Subcutaneous abdominal adipose tissue (tissue), 5 donors: ENCODE results near the gene PTPRCAP.
"Not testable (repeated sequence)": the region's sequence is repeated elsewhere in the genome, so short reads cannot be mapped to it uniquely, and the experiment has no call there.

Experiments
- H3K27ac ChIP-seq: one replicate; pipeline ENCODE4 v1.7.0; 2013; ENCODE audit warnings: low read depth, mild to moderate bottlenecking, inconsistent platforms, low read length, moderate library complexity
- H3K27me3 ChIP-seq, 5 donors: one replicate each; pipeline ENCODE4 v1.7.0; 2013; ENCODE audit warnings: low read length in 5 of 5, inconsistent platforms in 1 of 5; ENCODE audit not compliant: control insufficient read depth in 5 of 5, insufficient read depth in 4 of 5
- H3K36me3 ChIP-seq, 5 donors: one replicate each; pipeline ENCODE4 v1.7.0; 2013; ENCODE audit warnings: low read length in 5 of 5; ENCODE audit not compliant: control insufficient read depth in 5 of 5, insufficient read depth in 5 of 5
- H3K4me1 ChIP-seq, 5 donors: one replicate each; pipeline ENCODE4 v1.7.0; 2013; ENCODE audit warnings: low read length in 5 of 5, mild to moderate bottlenecking in 3 of 5, moderate library complexity in 1 of 5; ENCODE audit not compliant: control insufficient read depth in 5 of 5, insufficient read depth in 5 of 5
- H3K4me3 ChIP-seq, 5 donors: one replicate each; pipeline ENCODE4 v1.7.0; 2013; ENCODE audit warnings: low read length in 5 of 5, low read depth in 1 of 5
- H3K9ac ChIP-seq, 5 donors: one replicate each; pipeline ENCODE4 v1.7.0; 2013; ENCODE audit warnings: low read length in 5 of 5, mild to moderate bottlenecking in 4 of 5, moderate library complexity in 3 of 5
- H3K9me3 ChIP-seq, 5 donors: one replicate each; pipeline ENCODE4 v1.7.0; 2013; ENCODE audit warnings: low read length in 5 of 5; ENCODE audit not compliant: control insufficient read depth in 5 of 5
- donor health status: healthy.
- donor health status: healthy.
- donor health status: healthy.
- donor health status: healthy.
- donor health status: healthy.

Gene PTPRCAP

DNA sequence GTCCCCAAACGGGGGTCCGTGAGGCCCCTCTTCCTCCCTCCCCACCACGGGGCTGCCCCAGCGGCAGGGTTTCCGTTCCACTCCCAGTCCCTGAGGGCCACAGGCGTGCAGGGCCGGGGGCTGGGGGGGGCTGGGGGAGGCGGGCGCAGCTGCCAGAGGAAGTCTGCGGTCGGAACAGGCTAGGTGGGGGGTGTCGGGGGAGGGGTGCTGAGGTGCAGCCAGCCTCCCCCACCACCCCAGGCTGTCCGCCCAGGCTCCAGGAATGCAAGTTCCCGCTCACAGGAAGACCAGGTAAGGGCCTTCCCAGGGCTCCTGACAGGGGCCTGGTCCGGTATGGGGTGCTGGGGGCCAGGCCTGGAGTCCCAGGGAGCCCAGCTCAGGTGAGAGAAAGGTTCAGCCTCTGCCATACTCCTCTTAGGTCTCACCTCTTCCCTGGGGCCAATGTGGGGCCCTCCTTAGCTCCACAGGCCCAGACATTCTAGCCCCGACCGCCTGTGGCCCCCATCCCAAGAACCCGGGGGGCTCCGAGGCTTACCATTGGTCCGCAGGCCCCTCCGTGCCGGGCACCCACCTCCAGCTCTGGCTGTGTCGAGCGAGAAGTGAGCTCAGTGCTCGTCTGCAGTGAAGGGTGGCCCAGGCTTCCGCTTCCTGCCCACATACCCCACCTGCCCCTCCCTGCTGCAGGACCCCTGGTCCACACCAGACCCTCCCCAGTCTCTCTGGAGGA lies at the start of gene PTPRCAP:
PTPRCAP (minus strand) TSS at position 601 of the 727 bp plus-strand sequence; CDS start at position 538, 63 bp downstream.
- no peaks in the 10 kb centered on the region for H3K9me3 ChIP-seq
- peaks cover 0 to 90% (median 79%) of the 10 kb centered on the region in 5 donors for H3K36me3 ChIP-seq
- H3K27me3 ChIP-seq = no peaks in the 10 kb centered on the region
- peaks cover 0 to 37% (median 31%) of the 10 kb centered on the region in 5 donors for H3K4me1 ChIP-seq
- H3K4me3 ChIP-seq = peak within 1 kb of the TSS in 2 of 5 donors; percentile 0 to 38
- no peak within 1 kb of the TSS for H3K27ac ChIP-seq
- H3K9ac ChIP-seq = peak within 1 kb of the TSS in 1 of 5 donors; percentile 7

DNA sequence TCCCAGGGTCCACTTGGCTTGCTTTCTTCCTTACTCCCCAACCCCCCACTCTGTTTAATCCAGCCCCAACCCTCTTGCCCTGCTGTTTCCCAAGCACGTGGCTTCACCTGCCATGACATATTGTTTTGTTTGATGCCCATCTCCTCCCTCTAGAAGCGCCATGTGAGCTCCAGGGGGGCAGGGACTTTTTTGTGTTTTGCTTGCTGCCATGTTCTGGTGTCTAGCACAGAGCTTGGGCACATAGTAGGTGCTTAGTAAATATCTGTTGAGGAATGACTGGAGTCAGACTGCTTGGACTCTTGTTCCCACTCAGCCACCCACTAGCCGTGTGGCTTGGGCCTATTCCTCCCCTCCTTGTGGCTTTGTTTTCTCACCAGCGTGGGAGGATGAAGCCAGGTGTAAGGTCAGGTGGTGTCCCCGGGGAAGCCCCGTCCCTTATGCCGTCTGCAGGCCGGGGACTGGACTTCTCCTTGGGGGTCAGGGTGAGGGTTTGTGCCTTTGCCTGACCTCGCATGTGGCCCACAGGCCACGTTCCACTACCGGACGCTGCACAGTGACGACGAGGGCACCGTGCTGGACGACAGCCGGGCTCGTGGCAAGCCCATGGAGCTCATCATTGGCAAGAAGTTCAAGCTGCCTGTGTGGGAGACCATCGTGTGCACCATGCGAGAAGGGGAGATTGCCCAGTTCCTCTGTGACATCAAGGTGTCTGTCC lies 49.2 kb upstream of the PTPRCAP start:
- Histone ChIP-seq H3K4me1 (peaks cover 3 to 29% (median 25%) of the 10 kb centered on the region in 5 donors), H3K4me3 (no peak overlapping the region), H3K27ac (no peak overlapping the region), H3K36me3 (peaks cover 0 to 49% (median 34%) of the 10 kb centered on the region in 5 donors), H3K9me3 (no peaks in the 10 kb centered on the region), H3K9ac (no peak overlapping the region), H3K27me3 (no peaks in the 10 kb centered on the region)

GRCh38 chr11:67485873-67486361 lies 48.4 kb upstream of the PTPRCAP start:
- peaks cover 0 to 42% (median 27%) of the 10 kb centered on the region in 5 donors for H3K36me3 ChIP-seq
- H3K9ac ChIP-seq, H3K9me3 ChIP-seq, H3K27me3 ChIP-seq, H3K4me3 ChIP-seq, H3K27ac ChIP-seq: not testable (repeated sequence)
- peaks cover 3 to 29% (median 25%) of the 10 kb centered on the region in 5 donors for H3K4me1 ChIP-seq

DNA sequence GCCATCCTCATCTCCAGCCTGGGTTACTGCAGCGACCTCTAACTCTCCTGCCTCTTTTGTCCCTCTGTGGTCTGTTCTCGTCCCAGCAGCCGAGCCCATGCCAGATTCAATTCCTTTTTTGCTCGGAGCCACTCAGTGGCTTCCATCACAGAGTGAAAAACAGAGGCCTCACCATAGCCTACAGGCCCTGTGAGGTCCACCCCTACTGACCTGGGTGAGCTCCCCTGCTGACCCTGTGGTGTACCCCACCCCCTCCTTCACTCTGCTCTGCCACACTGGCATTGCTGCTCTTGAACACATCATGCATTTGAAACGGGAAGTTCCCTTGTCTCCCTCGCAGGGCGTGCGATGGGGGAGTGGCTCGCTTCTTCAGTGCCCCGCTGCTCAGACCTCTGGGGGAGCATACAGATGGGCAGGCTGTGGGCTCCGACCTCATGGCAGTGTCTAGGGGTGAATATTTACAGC lies 47.4 kb upstream of the PTPRCAP start:
- Histone ChIP-seq H3K4me3 (peak overlapping the region in 1 of 5 donors; percentile 5), H3K9ac (peak overlapping the region in 3 of 5 donors; percentile 31 to 49 (median 49)), H3K4me1 (peaks cover 3 to 29% (median 25%) of the 10 kb centered on the region in 5 donors), H3K27me3 (no peaks in the 10 kb centered on the region), H3K36me3 (peaks cover 0 to 32% (median 17%) of the 10 kb centered on the region in 5 donors), H3K27ac (no peak overlapping the region), H3K9me3 (no peaks in the 10 kb centered on the region)

GRCh38 chr11:67483831-67484665 lies 46.6 kb upstream of the PTPRCAP start:
- H3K9me3 ChIP-seq = no peaks in the 10 kb centered on the region
- peak overlapping the region in 4 of 5 donors; percentile 57 to 87 (median 84) for H3K4me3 ChIP-seq
- peak overlapping the region in 3 of 5 donors; percentile 31 to 53 (median 49) for H3K9ac ChIP-seq
- H3K27me3 ChIP-seq = no peaks in the 10 kb centered on the region
- peaks cover 0 to 23% (median 9%) of the 10 kb centered on the region in 5 donors for H3K36me3 ChIP-seq
- H3K4me1 ChIP-seq = peaks cover 3 to 29% (median 25%) of the 10 kb centered on the region in 5 donors
- H3K27ac ChIP-seq = no peak overlapping the region

DNA sequence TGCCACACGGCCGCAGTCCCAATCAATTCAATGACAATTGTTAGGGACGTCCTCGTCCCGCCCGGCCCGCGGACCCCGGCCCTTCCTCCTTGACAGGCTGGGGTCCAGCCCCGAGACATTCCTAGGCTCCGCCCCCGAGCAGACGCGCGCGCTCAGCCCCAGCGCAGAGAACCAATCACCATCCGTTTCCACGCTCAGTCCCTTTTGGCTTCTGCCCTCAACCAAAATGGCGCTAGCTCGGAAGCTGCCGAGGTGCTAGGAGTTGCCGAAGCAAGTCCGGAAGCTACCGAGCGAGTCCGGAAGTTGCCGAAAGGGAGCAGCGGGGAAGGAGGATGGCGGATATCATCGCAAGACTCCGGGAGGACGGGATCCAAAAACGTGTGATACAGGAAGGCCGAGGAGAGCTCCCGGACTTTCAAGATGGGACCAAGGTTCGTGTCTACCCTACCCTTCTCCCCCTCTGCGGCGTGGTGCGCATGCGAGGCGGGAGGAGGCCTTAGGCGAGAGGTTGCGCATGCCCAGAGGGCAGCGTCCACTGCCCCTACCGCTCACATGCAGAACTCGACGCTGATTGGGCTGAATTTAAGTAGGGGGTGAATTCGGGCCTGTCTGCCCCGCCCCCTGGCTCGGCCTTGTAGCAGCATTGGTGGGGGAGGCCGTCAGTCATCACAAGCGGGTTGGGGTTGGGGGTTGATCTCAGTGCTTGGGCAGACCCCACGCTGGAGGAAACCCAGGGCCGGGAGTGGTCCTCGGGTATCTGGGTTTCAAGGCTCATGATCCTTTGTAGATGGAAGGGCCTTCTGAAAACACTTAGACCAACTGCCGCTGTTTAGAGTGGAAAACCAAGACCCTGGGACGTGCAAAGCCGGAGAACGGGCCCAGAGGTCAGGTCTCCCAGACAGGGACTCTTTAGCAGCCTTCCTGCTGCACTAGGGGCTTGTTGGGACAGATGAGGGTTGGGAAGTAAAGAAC lies 45.6 kb upstream of the PTPRCAP start, which contains the start of gene AIP:
AIP (plus strand) TSS at position 200 of the 972 bp plus-strand sequence; CDS start at position 333, 133 bp downstream.
- Histone ChIP-seq H3K27ac (peak within 1 kb of the TSS; percentile 82), H3K4me1 (peaks cover 3 to 29% (median 25%) of the 10 kb centered on the region in 5 donors), H3K36me3 (peaks cover 0 to 16% (median 9%) of the 10 kb centered on the region in 5 donors), H3K27me3 (no peaks in the 10 kb centered on the region), H3K9me3 (no peaks in the 10 kb centered on the region), H3K4me3 (peak within 1 kb of the TSS; percentile 48 to 87 (median 83)), H3K9ac (peak within 1 kb of the TSS in 4 of 5 donors; percentile 64 to 73 (median 69))

- H3K36me3 ChIP-seq = peaks cover 0 to 8% (median 5%) of the 10 kb centered on the region in 5 donors
Measured at GRCh38 chr11:67482275-67482826, 44.9 kb upstream of the PTPRCAP start.

GRCh38 chr11:67477344-67478050 lies 40.0 kb upstream of the PTPRCAP start:
- H3K27ac ChIP-seq, H3K4me1 ChIP-seq, H3K36me3 ChIP-seq, H3K9ac ChIP-seq, H3K27me3 ChIP-seq, H3K9me3 ChIP-seq, H3K4me3 ChIP-seq: not testable (repeated sequence)

More at GRCh38 chr11:67482275-67482826, 44.9 kb upstream of the PTPRCAP start:
- H3K9ac ChIP-seq = peak overlapping the region in 4 of 5 donors; percentile 30 to 73 (median 64)
- no peaks in the 10 kb centered on the region for H3K27me3 ChIP-seq
- peak overlapping the region; percentile 82 for H3K27ac ChIP-seq
- no peaks in the 10 kb centered on the region for H3K9me3 ChIP-seq
- peak overlapping the region; percentile 48 to 87 (median 83) for H3K4me3 ChIP-seq
- H3K4me1 ChIP-seq = peaks cover 3 to 29% (median 25%) of the 10 kb centered on the region in 5 donors
